SK-N-SH treated with all-trans-retinoic acid at 6 μM for 48 hours (cell line): ENCODE results near the gene TTC27.

Experiments
- ATAC-seq: fragments of 200-7000 bp; cut with Tn5 transposase; 3 replicates; pipeline ENCODE4 v1.9.1; 2020; ENCODE audit warnings: mild to moderate bottlenecking, moderate library complexity
- ARNTL ChIP-seq: fragments of 450-650 bp; formaldehyde crosslinking; IDR thresholded peaks from 2 replicates; pipeline ENCODE4 v1.5.0; 2020; ENCODE audit warnings: low read depth, mild to moderate bottlenecking, moderate library complexity, borderline replicate concordance
- BACH2 ChIP-seq: fragments of 250-450 bp; sonication (Bioruptor Pico); IDR thresholded peaks from 2 replicates; pipeline ENCODE4 v1.9.0; 2021; ENCODE audit warnings: mild to moderate bottlenecking, borderline replicate concordance
- CSDC2 ChIP-seq: fragments of 250-450 bp; sonication (Bioruptor Pico); IDR thresholded peaks from 2 replicates; pipeline ENCODE4 v1.5.0; 2020; ENCODE audit warnings: mild to moderate bottlenecking, moderate library complexity
- ISL1 ChIP-seq: fragments of 250-450 bp; sonication (Bioruptor Pico); IDR thresholded peaks from 2 replicates; pipeline ENCODE4 v2.1.2; 2022; ENCODE audit warnings: mild to moderate bottlenecking, moderate library complexity
- PPARA ChIP-seq: fragments of 250-450 bp; sonication (Bioruptor Pico); IDR thresholded peaks from 2 replicates; pipeline ENCODE4 v1.5.0; 2020; ENCODE audit warnings: mild to moderate bottlenecking, borderline replicate concordance
- RARB ChIP-seq: fragments of 250-450 bp; sonication (Bioruptor Pico); IDR thresholded peaks from 2 replicates; pipeline ENCODE4 v1.8.0; 2021; ENCODE audit warnings: mild to moderate bottlenecking, moderate library complexity
- SNAI2 ChIP-seq: fragments of 250-450 bp; sonication (Bioruptor Pico); IDR thresholded peaks from 2 replicates; pipeline ENCODE4 v1.5.0; 2020; ENCODE audit warnings: mild to moderate bottlenecking, moderate library complexity
- TCF4 ChIP-seq: fragments of 250-450 bp; sonication (Bioruptor Pico); IDR thresholded peaks from 2 replicates; pipeline ENCODE4 v1.8.0; 2021; ENCODE audit warnings: mild to moderate bottlenecking, moderate library complexity, borderline replicate concordance
- TOX ChIP-seq: fragments of 250-450 bp; sonication (Bioruptor Pico); IDR thresholded peaks from 2 replicates; pipeline ENCODE4 v1.8.0; 2021; ENCODE audit warnings: mild to moderate bottlenecking, moderate library complexity, borderline replicate concordance
- ZFP3 ChIP-seq: fragments of 250-450 bp; sonication (Bioruptor Pico); IDR thresholded peaks from 2 replicates; pipeline ENCODE4 v1.5.0; 2020; ENCODE audit warnings: mild to moderate bottlenecking, moderate library complexity
- ZFP30 ChIP-seq: fragments of 450-650 bp; formaldehyde crosslinking; IDR thresholded peaks from 2 replicates; pipeline ENCODE4 v1.5.0; 2022; ENCODE audit warnings: mild to moderate bottlenecking, moderate library complexity
- ZNF565 ChIP-seq: fragments of 450-650 bp; formaldehyde crosslinking; conservative IDR thresholded peaks from 2 replicates; pipeline ENCODE4 v1.5.0; 2020; ENCODE audit warnings: low read depth, mild to moderate bottlenecking, moderate library complexity
- ZNF70 ChIP-seq: fragments of 450-650 bp; formaldehyde crosslinking; IDR thresholded peaks from 2 replicates; pipeline ENCODE4 v1.5.0; 2020; ENCODE audit warnings: mild to moderate bottlenecking, moderate library complexity
- ZNF8 ChIP-seq: fragments of 450-650 bp; formaldehyde crosslinking; IDR thresholded peaks from 2 replicates; pipeline ENCODE4 v1.5.0; 2020; ENCODE audit warnings: mild to moderate bottlenecking, moderate library complexity
- TF ChIP-seq, protein P1 (sequence below): fragments of 250-450 bp; sonication (Bioruptor Pico); IDR thresholded peaks from 2 replicates; pipeline ENCODE4 v1.5.0; 2020; ENCODE audit warnings: mild to moderate bottlenecking, moderate library complexity
- TF ChIP-seq, protein P2 (sequence below): fragments of 250-450 bp; sonication (Bioruptor Pico); IDR thresholded peaks from 2 replicates; pipeline ENCODE4 v1.5.1; 2020; ENCODE audit warnings: low read depth, mild to moderate bottlenecking, moderate library complexity
- TF ChIP-seq, protein P3 (sequence below): fragments of 250-450 bp; sonication (Bioruptor Pico); IDR thresholded peaks from 2 replicates; pipeline ENCODE4 v1.8.0; 2021; ENCODE audit warnings: low read depth, mild to moderate bottlenecking, moderate library complexity, borderline replicate concordance
- TF ChIP-seq, protein P4 (sequence below): fragments of 250-450 bp; sonication (Bioruptor Pico); IDR thresholded peaks from 2 replicates; pipeline ENCODE4 v1.5.1; 2021; ENCODE audit warnings: mild to moderate bottlenecking, moderate library complexity
- TF ChIP-seq, protein P5 (sequence below): fragments of 250-450 bp; sonication (Bioruptor Pico); IDR thresholded peaks from 2 replicates; pipeline ENCODE4 v1.8.0; 2020; ENCODE audit warnings: mild to moderate bottlenecking, moderate library complexity, borderline replicate concordance

The TTC27 gene

DNA sequence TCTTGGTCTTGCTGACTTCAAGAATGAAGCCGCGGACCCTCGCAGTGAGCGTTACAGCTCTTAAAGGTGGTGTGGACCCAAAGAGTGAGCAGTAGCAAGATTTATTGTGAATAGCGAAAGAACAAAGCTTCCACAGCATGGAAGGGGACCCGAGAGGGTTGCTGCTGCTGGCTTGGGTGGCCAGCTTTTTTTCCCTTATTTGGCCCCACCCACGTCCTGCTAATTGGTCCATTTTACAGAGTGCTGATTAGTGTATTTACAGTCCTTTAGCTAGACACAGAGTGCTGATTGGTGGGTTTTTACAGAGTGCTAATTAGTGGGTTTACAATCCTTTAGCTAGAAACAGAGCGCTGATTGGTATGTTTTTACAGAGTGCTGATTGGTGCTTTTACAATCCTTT lies 230.9 kb downstream of the TTC27 start:
- no peak for ATAC-seq
- TF ChIP-seq RARB (CRISPR knock-in tag) (no peak), ZNF565 (no peak), ARNTL (no peak), TOX (CRISPR knock-in tag) (no peak), PPARA (CRISPR knock-in tag) (no peak), ZNF8 (CRISPR knock-in tag) (no peak), CSDC2 (CRISPR knock-in tag) (no peak), ZFP30 (CRISPR knock-in tag) (no peak), ZFP3 (CRISPR knock-in tag) (no peak), SNAI2 (no peak), ISL1 (CRISPR knock-in tag) (no peak), ZNF70 (CRISPR knock-in tag) (no peak)
- TF ChIP-seq, protein P1, sequence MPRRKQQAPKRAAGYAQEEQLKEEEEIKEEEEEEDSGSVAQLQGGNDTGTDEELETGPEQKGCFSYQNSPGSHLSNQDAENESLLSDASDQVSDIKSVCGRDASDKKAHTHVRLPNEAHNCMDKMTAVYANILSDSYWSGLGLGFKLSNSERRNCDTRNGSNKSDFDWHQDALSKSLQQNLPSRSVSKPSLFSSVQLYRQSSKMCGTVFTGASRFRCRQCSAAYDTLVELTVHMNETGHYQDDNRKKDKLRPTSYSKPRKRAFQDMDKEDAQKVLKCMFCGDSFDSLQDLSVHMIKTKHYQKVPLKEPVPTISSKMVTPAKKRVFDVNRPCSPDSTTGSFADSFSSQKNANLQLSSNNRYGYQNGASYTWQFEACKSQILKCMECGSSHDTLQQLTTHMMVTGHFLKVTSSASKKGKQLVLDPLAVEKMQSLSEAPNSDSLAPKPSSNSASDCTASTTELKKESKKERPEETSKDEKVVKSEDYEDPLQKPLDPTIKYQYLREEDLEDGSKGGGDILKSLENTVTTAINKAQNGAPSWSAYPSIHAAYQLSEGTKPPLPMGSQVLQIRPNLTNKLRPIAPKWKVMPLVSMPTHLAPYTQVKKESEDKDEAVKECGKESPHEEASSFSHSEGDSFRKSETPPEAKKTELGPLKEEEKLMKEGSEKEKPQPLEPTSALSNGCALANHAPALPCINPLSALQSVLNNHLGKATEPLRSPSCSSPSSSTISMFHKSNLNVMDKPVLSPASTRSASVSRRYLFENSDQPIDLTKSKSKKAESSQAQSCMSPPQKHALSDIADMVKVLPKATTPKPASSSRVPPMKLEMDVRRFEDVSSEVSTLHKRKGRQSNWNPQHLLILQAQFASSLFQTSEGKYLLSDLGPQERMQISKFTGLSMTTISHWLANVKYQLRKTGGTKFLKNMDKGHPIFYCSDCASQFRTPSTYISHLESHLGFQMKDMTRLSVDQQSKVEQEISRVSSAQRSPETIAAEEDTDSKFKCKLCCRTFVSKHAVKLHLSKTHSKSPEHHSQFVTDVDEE (CRISPR knock-in tag), result no peak
- TF ChIP-seq, protein P2, sequence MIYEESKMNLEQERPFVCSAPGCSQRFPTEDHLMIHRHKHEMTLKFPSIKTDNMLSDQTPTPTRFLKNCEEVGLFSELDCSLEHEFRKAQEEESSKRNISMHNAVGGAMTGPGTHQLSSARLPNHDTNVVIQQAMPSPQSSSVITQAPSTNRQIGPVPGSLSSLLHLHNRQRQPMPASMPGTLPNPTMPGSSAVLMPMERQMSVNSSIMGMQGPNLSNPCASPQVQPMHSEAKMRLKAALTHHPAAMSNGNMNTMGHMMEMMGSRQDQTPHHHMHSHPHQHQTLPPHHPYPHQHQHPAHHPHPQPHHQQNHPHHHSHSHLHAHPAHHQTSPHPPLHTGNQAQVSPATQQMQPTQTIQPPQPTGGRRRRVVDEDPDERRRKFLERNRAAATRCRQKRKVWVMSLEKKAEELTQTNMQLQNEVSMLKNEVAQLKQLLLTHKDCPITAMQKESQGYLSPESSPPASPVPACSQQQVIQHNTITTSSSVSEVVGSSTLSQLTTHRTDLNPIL, result no peak
- TF ChIP-seq, protein P3, sequence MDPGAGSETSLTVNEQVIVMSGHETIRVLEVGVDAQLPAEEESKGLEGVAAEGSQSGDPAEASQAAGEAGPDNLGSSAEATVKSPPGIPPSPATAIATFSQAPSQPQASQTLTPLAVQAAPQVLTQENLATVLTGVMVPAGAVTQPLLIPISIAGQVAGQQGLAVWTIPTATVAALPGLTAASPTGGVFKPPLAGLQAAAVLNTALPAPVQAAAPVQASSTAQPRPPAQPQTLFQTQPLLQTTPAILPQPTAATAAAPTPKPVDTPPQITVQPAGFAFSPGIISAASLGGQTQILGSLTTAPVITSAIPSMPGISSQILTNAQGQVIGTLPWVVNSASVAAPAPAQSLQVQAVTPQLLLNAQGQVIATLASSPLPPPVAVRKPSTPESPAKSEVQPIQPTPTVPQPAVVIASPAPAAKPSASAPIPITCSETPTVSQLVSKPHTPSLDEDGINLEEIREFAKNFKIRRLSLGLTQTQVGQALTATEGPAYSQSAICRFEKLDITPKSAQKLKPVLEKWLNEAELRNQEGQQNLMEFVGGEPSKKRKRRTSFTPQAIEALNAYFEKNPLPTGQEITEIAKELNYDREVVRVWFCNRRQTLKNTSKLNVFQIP (CRISPR knock-in tag), result no peak
- TF ChIP-seq, protein P4, sequence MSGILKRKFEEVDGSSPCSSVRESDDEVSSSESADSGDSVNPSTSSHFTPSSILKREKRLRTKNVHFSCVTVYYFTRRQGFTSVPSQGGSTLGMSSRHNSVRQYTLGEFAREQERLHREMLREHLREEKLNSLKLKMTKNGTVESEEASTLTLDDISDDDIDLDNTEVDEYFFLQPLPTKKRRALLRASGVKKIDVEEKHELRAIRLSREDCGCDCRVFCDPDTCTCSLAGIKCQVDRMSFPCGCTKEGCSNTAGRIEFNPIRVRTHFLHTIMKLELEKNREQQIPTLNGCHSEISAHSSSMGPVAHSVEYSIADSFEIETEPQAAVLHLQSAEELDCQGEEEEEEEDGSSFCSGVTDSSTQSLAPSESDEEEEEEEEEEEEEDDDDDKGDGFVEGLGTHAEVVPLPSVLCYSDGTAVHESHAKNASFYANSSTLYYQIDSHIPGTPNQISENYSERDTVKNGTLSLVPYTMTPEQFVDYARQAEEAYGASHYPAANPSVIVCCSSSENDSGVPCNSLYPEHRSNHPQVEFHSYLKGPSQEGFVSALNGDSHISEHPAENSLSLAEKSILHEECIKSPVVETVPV, result no peak

DNA sequence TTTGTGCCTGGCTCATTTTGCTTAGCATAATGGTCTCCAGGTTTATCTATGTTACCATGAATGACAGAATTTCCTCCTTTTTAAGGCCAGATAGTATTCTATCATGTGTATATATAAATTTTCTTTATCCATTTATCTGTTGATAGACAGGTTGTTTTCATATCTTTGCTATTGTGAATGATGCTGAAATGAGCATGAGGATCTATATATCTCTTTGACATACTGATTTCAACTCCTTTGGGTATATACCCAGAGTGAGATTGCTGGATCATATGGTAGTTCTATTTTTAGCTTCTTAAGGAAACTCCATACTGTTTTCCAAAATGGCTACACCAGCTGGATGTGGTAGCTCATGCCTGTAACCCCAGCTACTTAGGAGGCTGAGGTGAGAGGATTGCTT lies 232.5 kb downstream of the TTC27 start:
- TF ChIP-seq PPARA (CRISPR knock-in tag), result no peak
- TF ChIP-seq, protein P4, result no peak
- no peak for TF ChIP-seq TOX (CRISPR knock-in tag)
- no peak for TF ChIP-seq ZFP30 (CRISPR knock-in tag)
- TF ChIP-seq BACH2 (CRISPR knock-in tag), result no peak
- TF ChIP-seq ZNF565, result no peak
- no peak for TF ChIP-seq ZNF8 (CRISPR knock-in tag)
- TF ChIP-seq ISL1 (CRISPR knock-in tag), result no peak
- no peak for TF ChIP-seq TCF4 (CRISPR knock-in tag)
- TF ChIP-seq, protein P5, sequence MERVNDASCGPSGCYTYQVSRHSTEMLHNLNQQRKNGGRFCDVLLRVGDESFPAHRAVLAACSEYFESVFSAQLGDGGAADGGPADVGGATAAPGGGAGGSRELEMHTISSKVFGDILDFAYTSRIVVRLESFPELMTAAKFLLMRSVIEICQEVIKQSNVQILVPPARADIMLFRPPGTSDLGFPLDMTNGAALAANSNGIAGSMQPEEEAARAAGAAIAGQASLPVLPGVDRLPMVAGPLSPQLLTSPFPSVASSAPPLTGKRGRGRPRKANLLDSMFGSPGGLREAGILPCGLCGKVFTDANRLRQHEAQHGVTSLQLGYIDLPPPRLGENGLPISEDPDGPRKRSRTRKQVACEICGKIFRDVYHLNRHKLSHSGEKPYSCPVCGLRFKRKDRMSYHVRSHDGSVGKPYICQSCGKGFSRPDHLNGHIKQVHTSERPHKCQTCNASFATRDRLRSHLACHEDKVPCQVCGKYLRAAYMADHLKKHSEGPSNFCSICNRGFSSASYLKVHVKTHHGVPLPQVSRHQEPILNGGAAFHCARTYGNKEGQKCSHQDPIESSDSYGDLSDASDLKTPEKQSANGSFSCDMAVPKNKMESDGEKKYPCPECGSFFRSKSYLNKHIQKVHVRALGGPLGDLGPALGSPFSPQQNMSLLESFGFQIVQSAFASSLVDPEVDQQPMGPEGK (CRISPR knock-in tag), result no peak
- TF ChIP-seq, protein P2, result no peak
- no peak for ATAC-seq
